ENCODE measurements around the gene PLEKHH2. TPM values are rescaled to one million over a fixed set of nuclear protein-coding genes. Genes with fewer than 3 reads are reported as not detected.

PLEKHH2 gene
- total RNA-seq, 4 donors from 2014 or later, result 3.3 to 158 (median 22.6) TPM

- DNase-seq, result no peak
- no peak for TF ChIP-seq POLR2A (IDR thresholded peaks at IDR 0.05)
- no peak for TF ChIP-seq CTCF (IDR thresholded peaks at IDR 0.05)
- H3K4me3 ChIP-seq, result no peak overlapping the region
- H3K27ac ChIP-seq, result no peak overlapping the region
- H3K27me3 ChIP-seq, result no peaks in the 10 kb centered on the region
- H3K4me1 ChIP-seq, result no peaks in the 10 kb centered on the region
- H3K36me3 ChIP-seq, result peaks cover 0 to 13% (median 3%) of the 10 kb centered on the region in 3 donors
- H3K9me3 ChIP-seq, result no peaks in the 10 kb centered on the region
Measured at GRCh38 chr2:43810888-43811287, 173.8 kb downstream of the PLEKHH2 start.

GRCh38 chr2:43812006-43812405, 174.9 kb downstream of the PLEKHH2 start:
- no peaks in the 10 kb centered on the region for H3K9me3 ChIP-seq
- peaks cover 0 to 12% (median 3%) of the 10 kb centered on the region in 3 donors for H3K36me3 ChIP-seq
- no peak overlapping the region for H3K27ac ChIP-seq
- no peak for DNase-seq
- H3K4me3 ChIP-seq, result no peak overlapping the region
- H3K4me1 ChIP-seq, result no peaks in the 10 kb centered on the region
- TF ChIP-seq CTCF (IDR thresholded peaks at IDR 0.05), result no peak
- TF ChIP-seq POLR2A (IDR thresholded peaks at IDR 0.05), result no peak
- H3K27me3 ChIP-seq, result no peaks in the 10 kb centered on the region

- Histone ChIP-seq H3K36me3 (peaks cover 0 to 12% (median 3%) of the 10 kb centered on the region in 3 donors), H3K4me3 (no peak overlapping the region), H3K9me3 (no peaks in the 10 kb centered on the region), H3K27ac (no peak overlapping the region), H3K27me3 (no peaks in the 10 kb centered on the region), H3K4me1 (peaks cover 0 to under 1% (median 0%) of the 10 kb centered on the region in 4 donors)
- no peak for DNase-seq
- TF ChIP-seq POLR2A (IDR thresholded peaks at IDR 0.05), result no peak
Measured at GRCh38 chr2:43812947-43813346, 175.9 kb downstream of the PLEKHH2 start.

GRCh38 chr2:43814711-43815110, 177.7 kb downstream of the PLEKHH2 start:
- DNase-seq, result no peak
- no peaks in the 10 kb centered on the region for H3K9me3 ChIP-seq
- H3K36me3 ChIP-seq, result peaks cover 0 to 9% (median 0%) of the 10 kb centered on the region in 3 donors
- TF ChIP-seq POLR2A (IDR thresholded peaks at IDR 0.05) (no peak), CTCF (IDR thresholded peaks at IDR 0.05) (no peak)
- H3K27me3 ChIP-seq, result no peaks in the 10 kb centered on the region
- H3K4me3 ChIP-seq, result no peak overlapping the region
- H3K27ac ChIP-seq, result no peak overlapping the region
- peaks cover 0 to 15% (median 0%) of the 10 kb centered on the region in 4 donors for H3K4me1 ChIP-seq

Small RNAs within 50 kb of the gene (small RNA-seq; reads per million reads assigned to genes)
- gene RF00019 (0 reads per million in 2 donors), gene RN7SKP66 (0 reads per million in 2 donors)

Other genes with a start within 250 kb of the PLEKHH2 start
- 10 to 100 TPM; 19.3 to 76.7 (median 26.3) TPM for gene THADA, start 41.2 kb upstream of the PLEKHH2 start, total RNA-seq
- not detected for gene C1GALT1C1L, start 39.2 kb downstream of the PLEKHH2 start, total RNA-seq
- 10 to 100 TPM; 21.5 to 41.3 (median 27.9) TPM for gene DYNC2LI1, start 136.8 kb downstream of the PLEKHH2 start, total RNA-seq
- gene ABCG5, start 201.6 kb downstream of the PLEKHH2 start, total RNA-seq, result 1 to 10 TPM; 1.7 to 9.3 (median 5.3) TPM
- gene ABCG8, start 201.7 kb downstream of the PLEKHH2 start, total RNA-seq, result 10 to 100 TPM in 3 of 4 donors, 1 to 10 TPM in 1; 3.3 to 31.5 (median 16.4) TPM

Measured in Peyer's patch (tissue), 4 donors.